Stimulated activated CD4-positive, alpha-beta T cell treated with anti-CD3 and anti-CD28 coated beads, Interleukin-15, amount 100 ng/mL, for 1 hour (primary cell): ENCODE data around the gene TMCC1.
"Not testable (repeated sequence)": the region's sequence is repeated elsewhere in the genome, so short reads cannot be mapped to it uniquely, and the experiment has no call there.

Source experiments
- DNase-seq, 2 donors: peaks; one replicate each; pipeline ENCODE4 v3.0.0-alpha.2; 2020; ENCODE audit warnings: low read depth in 1 of 2, low spot score in 1 of 2

The TMCC1 gene

DNA sequence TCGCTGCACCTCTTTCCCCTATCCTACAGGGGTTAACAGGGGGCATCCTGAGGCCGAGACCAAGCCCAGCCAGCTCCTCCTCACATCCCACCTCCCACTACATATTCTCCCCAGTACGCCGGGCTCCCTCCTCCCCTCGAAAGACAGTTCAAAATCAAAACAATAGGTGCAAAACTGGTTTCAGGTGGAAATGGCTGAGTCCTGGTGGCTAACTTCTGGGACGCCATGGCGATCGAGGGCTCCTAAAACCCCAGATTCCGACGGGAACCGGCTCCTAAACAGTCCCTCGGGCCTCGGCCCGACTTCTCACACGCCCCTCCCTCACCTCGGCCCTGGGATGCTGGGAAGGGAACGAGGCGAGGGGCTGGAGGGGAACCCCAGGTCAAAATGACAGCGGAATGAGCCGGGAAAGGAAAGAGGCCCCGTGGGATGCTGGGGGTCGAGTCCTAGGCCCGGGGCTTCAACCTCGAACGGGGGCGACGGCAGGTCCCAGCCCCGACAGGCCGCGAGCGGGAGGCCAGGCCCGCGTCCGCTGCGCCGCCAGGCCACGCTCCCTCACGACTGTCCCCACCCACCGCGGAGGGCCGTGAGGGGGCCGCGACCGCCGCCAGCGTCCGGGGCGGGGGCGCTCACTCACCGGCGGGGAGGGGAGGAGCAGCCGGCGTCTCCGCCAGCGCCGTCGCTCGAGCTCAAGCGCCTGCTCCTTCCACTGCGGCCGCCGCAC is 492 bp downstream of the TMCC1 start:
- peak; percentile 3 to 5 for DNase-seq

DNA sequence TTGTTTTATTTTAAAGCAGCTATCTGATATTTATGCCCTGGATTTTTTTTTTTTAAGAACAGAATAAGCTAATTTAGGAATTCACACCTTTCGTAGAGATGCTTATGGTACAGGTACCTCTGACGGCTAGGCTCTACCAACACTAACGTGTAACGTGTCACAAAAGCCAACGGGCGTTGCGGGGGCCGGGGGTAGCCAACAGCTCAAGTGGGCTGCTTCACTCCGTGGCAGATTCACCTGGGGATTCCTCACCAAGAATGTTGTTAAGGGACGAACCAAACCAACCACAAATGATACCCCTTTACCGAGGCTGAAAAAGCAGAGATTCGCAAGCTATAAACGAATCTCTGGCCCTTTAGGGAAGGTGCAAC is 1.0 kb downstream of the TMCC1 start:
- no peak for DNase-seq

DNA sequence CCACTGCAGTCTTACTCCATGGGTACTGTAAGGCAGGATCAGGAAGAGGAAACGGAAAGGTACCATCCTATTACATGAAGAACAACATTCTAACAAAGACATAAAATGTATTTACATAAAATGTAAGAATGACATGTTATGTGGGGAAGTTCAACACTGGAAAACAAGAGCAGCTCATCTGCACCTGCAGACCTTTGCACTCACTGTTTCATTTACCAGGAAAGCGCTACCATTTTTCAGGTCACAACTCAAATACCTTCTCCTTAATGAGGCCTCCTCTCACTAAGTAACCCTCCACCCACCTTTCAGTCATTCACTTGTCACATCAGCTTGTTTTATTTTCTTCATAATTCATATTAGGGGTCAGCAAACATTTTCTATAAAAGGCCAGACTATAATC is 2.6 kb downstream of the TMCC1 start:
- DNase-seq, result no peak

DNA sequence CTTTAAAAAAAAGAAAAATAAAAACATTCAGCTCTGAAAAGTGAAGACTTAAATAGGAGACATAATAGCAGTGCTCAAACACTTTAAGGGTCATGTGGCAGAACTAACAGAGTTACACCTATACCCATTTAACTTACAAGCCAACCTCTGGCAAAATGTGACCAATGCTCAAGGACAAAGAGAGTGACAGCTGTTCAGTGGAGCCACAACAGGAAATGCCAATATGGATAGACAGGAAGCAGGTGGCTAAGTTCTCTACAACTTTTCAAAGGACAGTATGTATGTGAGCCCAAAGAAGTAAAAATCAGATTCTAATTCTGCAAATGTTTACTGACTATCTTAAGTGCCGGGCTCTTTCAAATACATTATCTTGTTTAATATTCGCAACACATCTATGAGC is 3.4 kb downstream of the TMCC1 start:
- DNase-seq, result no peak

DNA sequence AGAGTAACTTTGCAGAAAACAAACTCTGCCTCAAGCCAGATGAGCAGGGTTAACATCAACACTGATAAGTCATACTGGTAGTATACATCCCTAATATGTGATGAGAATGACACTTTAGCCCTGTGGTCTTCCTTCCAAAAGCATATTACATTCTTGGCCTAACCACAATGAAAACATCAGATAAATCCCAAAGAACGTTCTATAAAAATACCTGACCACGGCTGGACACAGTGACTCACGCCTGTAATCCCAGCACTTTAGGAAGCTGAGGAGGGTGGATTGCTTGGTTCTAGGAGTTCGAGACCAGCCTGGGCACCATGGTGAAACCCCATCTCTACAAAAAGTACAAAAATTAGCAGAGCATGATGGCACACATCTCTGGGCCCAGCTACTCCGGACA is 4.7 kb downstream of the TMCC1 start:
- DNase-seq, result no peak

DNA sequence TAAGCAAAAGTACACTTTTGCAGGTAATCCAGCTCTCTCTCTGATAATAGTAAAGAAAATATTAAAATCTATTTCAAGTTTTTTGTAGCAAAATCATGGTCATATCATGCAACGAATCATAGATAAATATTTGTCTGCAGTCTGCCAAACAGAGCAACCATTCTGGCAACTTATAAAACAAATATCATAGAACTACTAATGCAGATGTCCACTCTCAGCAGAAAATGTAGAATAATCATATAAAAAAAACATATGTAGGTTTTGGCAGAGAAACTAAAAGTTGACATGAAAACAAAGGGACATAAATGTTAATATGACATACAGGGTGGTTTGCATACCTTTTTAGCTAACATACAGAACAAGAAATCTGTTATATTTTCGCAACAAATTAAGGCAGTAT is 12.2 kb downstream of the TMCC1 start:
- no peak for DNase-seq

DNA sequence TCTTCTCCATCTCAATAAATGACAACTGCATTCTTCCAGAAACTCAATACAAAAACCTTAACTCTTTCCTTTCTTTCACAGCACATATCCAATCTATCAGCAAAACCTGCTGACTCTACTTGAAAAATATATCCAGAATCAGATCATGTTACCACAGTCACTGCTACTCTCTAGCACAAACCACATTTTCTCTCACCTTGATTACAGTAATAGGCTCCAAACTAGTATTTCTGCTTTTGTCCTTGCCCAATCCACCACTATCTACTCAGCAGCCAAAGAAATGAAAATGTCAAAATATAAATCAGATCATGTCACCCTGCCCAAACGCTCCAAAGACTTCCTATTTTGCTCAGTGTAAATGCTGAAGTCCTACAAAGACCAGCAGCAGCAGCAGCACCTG is 15.2 kb downstream of the TMCC1 start:
- no peak for DNase-seq

DNA sequence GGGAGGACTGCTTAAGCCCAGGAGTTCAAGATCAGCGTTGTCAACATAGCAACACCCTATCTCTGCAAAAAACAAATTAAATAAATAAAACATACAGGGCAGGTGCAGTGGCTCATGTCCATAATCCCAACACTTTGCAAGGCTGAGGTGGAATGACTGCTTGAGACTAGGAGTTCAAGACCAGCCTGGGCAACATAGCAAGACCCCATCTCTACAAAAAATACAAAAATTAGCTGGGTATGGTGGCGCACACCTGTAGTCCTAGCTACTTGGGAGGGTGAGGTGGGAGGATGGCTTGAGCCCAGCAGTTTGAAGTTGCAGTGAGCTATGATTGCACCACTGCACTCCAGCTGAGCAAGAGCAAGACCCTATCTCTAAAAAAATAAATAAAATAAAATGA is 19.0 kb downstream of the TMCC1 start:
- not testable (repeated sequence) for DNase-seq

DNA sequence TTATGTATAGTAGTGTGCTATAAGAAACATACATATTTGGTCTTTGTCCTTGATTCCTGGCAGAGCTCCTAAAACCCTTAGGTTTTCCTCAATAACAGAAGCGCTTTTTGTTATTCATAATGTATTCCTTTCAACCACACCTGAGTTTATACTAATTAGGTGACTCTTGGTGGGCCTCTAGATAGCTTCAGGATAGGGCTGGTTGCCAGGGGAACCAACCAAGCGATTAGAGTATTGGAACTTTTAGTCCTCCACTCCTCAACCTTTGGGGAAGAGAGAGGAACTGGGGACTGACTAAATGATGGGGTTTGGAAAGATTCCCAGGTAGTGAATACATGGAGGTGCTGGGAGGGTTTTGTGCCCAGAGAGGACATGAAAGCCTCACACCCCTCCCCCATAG is 24.6 kb downstream of the TMCC1 start:
- DNase-seq, result no peak

DNA sequence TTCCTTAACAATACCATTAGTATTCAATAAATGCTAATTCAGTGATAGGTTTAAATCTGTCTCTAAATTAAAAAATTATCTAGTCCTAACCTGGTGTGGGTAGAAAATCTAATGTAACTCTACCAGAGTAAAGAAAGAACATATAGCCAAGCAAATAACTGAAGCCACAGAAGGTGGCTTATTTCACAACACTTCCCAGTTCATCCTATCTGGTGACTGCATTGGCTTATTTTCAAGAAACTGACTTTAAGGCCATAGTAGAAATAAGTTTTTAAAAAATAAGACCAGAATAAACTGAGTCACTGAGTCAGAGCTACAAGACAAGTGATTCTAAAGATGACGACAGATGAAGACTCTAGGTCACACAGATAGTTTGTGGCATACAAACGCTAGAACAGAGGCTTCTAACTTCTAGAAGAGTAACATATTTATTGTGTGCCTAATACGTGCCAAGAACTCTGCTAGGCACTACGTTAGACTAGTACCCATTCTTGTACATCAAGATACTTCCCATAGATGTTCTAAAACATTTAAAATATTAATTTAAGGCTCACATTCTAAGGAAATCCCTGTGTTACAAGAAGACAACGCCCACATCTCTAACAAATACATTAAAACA is 25.9 kb downstream of the TMCC1 start:
- DNase-seq, result no peak

DNA sequence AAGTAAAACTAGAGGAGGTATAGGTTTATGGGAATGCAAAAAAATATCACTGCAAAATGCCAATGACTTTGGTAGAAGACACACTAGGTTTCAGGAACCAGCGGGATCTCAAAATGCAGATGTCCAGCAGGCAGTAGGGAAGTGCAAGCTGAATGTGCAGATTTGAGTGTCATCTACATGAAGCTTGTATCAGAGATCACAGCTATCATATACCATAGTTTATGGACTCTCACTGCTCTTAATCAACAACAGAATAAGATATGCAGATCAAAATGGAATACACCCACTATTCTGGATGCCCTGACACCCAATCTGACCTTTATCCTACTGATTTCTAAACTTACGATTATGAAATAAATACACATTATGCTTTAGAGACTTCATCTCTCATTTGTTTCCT is 27.7 kb downstream of the TMCC1 start:
- DNase-seq, result no peak

DNA sequence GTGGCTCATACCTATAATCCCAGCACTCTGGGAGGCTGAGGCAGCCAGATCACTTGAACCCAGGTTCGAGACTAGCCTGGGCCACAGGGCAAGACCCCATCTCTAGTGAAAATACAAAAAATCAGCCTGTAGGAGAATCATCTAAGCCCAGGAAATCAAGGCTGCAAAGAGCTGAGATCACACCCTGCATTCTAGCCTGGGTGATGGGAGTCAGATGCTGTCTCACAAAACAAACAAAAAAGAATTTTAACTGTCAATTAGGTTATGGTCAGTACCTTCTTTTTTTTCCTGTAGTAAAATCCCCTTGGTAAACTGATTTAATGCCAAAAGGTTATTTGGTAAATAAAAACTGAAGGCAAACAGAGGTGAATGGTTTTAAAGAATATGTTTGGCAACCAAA is 29.0 kb downstream of the TMCC1 start:
- DNase-seq, result no peak

DNA sequence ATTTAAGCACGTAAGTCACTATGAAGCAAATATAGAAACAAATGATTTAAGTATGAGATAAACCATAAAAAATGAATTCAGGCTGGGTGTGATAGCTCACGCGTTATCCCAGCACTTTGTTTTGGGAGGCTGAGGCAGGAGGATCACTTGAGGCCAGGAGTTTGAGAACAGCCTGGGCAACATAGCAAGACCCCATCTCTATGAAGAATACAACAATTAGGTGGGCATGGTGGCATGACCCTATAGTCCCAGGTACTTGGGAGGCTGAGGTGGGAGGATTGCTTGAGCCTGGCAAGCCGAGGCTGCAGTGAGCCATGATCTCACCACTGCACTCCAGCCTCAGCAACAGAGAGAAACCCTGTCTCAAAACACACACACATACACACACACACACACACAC is 34.2 kb downstream of the TMCC1 start:
- DNase-seq, result no peak

DNA sequence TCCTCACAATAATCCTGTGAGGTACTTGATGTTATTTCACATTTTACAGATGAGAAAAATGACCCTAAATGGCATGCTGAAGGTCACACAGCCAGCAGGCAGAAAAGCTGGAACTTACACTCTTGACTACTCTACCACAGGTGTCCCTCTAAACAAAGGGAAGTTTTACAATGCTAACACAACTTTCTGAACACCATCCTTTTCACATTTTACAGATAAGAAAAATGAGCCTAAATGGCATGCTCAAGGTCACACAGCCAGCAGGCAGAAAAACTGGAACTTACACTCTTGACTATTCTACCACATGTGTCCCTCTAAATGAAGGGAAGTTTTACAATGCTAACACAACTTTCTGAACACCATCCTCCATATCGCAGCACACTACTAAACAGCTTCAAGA is 35.6 kb downstream of the TMCC1 start:
- no peak for DNase-seq

DNA sequence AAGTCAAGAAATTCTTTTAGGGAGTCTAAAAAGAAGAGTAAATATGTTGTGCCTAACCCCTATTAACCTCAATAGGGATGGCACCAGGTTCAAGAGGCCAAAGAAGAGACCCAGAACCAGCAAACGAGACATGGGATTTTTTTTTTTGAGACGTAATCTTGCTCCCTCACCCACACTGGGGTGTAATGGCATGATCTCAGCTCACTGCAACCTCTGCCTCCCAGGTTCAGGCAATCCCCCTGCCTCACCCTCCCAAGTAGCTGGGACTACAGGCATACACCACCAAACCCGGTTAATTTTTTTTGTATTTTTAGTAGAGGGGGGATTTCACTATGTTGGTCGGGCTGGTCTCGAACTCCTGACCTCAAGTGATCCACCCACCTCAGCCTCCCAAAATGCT is 36.7 kb downstream of the TMCC1 start:
- DNase-seq, result not testable (repeated sequence)

DNA sequence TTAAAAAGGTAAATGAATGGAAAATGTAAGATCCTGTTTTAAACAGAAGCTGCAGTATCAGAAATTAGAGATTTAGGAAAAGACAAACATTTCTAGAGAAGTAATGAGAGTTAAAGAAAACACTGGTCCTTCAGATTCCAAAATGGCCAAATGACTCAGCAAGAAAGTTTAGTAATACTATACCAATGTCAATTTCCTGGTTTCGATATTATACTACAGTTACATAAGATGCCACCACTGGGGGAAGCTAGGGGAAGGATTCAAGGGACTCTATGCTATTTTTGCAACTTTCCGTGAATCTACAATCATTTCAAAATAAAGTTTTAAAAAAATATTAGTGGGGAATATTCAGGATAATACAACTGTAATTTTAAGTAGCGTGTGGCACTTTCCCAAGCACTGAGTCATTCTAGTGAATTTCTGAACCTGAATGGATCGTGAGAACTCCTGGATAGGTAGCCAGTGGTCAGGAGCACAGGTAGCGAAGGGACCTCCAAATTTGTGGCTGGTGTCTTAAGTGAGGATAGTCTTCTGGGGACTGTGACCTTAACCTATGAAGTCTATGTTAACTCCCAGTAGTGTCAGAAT is 37.6 kb downstream of the TMCC1 start:
- DNase-seq, result no peak

DNA sequence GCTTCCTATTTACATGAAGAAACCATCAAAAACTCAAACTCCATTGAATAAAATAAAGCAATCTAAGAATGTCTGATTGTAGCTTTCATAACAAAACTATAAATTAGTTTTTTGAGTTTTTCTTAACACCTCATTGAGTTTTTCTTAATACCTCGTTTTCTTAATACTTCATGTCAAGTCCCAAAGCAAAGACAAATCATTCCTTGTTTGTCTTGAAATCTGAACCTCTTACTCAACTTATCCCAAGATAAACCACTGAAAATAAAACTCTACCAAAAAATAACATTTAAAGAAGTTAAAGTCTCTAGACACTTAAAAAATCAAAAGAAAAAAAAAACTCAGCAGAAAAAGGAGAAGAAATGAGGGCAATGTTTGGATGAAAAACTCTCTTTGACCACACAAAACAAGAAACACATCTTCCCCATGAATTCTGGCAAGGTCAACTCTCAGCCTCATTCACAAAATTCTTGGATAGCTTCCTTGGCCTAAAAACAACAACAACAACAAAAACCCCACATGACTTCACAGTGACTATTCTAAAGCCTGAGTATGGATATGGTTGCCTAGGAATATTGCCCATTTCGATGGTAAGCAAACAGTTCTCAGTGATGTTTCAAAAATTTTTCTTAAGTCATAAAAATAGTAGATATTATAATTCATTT is 38.2 kb downstream of the TMCC1 start:
- no peak for DNase-seq

DNA sequence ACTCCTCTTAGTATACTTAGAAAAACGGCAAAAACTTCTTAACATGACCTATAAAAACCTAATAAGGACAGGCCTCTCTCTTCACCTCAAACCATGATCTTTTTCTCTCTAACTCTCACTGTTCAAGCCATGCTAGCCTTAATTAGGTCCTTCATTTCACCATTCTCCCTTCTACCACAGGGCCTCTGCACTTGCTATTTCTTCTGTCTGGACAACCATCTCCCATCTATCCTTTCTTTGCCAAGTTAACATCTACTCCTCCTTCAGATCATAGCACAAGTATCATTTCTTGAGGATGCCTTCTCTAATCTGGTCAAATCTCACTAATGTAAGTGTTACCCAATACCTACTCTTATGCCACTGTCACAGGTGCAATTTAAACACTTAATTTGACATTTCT is 39.1 kb downstream of the TMCC1 start:
- DNase-seq, result no peak

DNA sequence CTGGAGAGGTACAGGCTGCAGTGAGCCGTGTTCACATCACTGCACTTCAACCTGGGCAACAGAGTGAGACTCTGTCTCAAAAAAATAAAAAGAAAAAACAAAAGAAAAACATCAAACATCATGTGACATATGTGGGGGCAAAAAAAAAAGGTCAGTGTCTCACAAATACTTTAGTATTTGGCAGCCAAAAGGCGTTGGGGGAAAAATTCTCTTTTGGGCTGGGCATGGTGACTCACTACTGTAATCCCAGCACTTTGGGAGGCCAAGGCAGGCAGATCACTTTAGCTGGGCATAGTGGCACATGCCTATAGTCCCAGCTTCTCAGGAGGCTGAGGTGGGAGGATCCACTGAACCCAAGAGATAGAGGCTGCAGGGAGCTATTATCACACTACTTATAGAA is 47.6 kb downstream of the TMCC1 start:
- DNase-seq, result no peak

DNA sequence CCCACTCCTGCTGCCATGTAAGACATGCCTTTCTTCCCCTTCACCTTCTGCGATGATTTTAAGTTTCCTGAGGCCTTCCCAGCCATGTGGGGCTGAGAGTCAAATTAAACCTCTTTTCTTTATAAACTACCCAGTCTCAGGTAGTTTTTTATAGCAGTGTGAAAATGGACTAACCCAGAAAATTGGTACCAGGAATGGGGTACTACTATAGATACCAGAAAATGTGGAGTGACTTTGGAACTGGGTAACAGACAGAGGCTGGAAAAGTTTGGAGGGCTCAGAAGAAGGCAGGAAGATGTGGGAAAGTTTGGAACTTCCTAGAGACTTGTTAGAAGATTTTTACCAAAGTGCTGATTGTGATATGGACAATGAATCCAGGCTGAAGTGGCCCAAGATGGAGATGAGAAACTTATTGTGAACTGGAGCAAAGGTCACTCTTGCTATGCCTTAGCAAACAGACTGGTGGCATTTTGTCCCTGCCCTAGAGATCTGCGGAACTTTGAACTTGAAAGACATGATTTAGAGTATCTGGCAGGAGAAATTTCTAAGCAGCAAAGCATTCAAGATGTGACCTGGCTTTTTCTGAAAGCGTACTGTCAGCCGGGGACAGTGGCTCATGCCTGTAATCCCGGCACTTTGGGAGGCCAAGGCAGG is 52.7 kb downstream of the TMCC1 start:
- DNase-seq, result no peak

DNA sequence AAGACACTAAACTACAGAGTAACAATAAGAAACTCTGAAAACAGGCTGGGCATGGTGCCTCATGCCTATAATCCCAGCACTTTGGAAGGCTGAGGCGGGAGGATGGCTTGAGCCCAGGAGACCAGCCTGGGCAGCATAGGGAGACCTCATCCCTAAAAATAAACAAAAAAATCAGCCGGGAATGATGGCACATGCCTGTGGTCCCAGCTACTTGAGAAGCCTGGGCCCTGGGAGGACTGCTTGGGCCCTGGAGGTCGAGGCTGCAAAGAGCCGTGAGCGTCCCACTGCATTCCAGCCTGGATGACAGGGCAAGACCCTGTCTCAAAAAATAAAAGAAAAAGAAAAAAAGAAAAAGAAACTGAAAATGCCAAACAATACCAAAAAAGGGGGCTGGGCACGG is 55.4 kb downstream of the TMCC1 start:
- DNase-seq, result no peak
